SK-N-MC (cell line): Measurements from ENCODE around the gene TMEM117.

Experiments
- EZH2 ChIP-seq: fragments of 200-600 bp; sonication (generic); IDR thresholded peaks from one replicate; pipeline ENCODE4 v1.6.1; 2017; ENCODE audit warnings: antibody characterized with exemption
- FOXP2 ChIP-seq: optimal IDR thresholded peaks from 2 replicates; pipeline ENCODE3; 2011; ENCODE audit warnings: mild to moderate bottlenecking, moderate library complexity; ENCODE audit not compliant: insufficient read depth; ENCODE audit errors: extremely low read length, control extremely low read depth
- POLR2AphosphoS5 ChIP-seq: IDR thresholded peaks from 2 replicates; pipeline ENCODE4 v1.6.1; 2012; ENCODE audit warnings: mild to moderate bottlenecking, low read depth, low read length, borderline replicate concordance

DNA sequence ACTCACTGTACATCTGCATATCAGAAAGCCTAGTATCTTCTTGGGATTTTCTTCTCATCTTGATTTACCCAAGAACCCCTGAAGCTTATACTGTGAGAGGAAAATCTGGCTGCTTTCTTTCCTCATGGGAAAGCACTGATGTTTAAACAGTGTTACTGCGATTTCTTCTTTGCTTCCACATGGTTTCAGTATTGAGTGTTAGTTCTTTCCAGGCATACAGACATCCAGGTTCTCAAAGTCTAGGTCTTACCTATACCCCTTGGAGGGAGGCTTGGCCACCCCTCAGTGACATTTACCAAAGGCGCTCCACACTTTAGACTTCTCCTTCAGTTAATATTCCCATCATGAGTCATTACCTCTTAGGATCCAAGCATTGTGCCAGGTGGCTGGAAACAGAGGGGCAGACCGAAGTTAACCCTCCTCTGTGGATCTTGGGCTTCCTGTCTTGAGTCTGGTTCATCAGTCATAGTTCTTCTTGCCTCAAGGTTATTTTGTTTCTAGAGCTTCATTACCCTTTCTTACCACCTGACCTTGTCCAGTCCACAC is 79.1 kb downstream of the TMEM117 start:
- TF ChIP-seq POLR2AphosphoS5 (no peak), EZH2 (no peak), FOXP2 (no peak)
